GM18508 (cell line): ENCODE measurements around the gene IGFL2.
"Not testable (repeated sequence)": the region's sequence is repeated elsewhere in the genome, so short reads cannot be mapped to it uniquely, and the experiment has no call there.

Experiments used
- ATAC-seq: cut with Tn5 transposase; IDR thresholded peaks from one replicate; pipeline ENCODE4 v1.9.1; 2021; ENCODE audit warnings: moderate number of reproducible peaks; ENCODE audit not compliant: insufficient read depth, unreplicated experiment

IGFL2 gene

DNA sequence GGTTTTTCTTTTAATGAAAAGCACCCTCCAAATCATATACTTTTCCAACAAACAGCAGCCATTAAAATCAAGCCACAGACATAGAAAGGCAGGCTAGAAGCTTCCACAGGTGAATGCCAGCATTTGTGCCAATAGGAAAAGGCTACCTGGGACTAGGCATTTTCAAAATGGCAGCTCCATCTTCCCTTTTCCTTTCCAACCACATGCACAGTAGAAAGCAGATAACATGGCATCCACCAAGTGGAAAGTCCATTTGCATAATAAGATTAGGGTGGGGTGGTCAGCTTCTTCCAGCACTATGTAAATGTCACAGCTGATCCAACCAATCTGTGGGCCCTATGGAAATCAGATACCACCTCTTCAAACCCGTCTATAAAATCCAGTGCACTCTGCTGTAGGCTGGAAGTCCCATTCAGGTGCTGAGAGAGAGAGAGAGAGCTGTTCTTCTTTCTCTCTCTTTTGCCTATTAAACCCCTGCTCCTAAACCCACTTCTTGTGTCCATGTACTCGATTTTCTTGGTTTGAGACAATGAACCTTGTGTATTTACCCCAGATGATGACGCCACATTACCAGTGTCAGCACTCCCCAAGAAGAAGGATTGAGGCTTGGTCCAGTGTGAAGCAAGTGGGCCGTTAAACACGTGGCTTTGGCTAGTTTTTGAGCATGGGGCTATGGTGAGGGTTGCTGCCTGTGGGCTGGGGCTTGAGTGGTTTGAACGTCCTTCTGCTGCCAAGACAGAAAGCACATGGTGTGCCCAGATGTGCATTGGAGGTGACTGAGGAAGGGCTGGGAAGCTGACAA is 57.3 kb downstream of the IGFL2 start:
- no peak for ATAC-seq

- ATAC-seq, result no peak
Measured at GRCh38 chr19:46206176-46206575, 58.1 kb downstream of the IGFL2 start.

- ATAC-seq, result no peak
Measured at GRCh38 chr19:46206682-46207081, 58.6 kb downstream of the IGFL2 start.

- not testable (repeated sequence) for ATAC-seq
Measured at GRCh38 chr19:46207858-46208257, 59.8 kb downstream of the IGFL2 start.

- ATAC-seq, result no peak
Measured at GRCh38 chr19:46209051-46209450, 61.0 kb downstream of the IGFL2 start.

DNA sequence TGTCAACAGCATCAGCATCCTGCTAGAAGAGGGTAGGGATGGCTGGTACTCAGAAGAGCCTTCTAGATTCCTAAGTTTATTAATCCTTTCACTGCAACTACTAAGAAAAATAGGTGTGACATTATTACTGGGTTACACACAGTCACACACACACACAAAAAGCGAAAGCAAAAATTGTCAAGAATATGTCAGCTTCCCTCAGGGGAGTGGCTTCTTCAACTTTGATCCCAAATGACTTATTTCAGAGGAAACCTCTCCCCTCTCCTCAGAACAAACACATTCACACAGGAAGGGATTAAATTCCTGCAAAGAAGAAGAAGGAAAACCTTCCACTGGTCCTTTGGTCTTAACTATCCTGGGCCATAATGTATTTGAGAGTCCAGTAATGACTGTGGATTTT is 61.4 kb downstream of the IGFL2 start:
- no peak for ATAC-seq

GRCh38 chr19:46210669-46211068 is 62.6 kb downstream of the IGFL2 start:
- ATAC-seq, result no peak
